Esophagus squamous epithelium (tissue), 5 donors: ENCODE data around the gene SUMO3. TPM values are rescaled to one million over a fixed set of nuclear protein-coding genes. Genes with fewer than 3 reads are reported as not detected.

Source experiments
- DNase-seq: peaks from one replicate; lab custom pipeline; 2025; lab: John Stamatoyannopoulos, UW
- H3K27ac ChIP-seq, 4 donors: fragments of 200-600 bp; sonication (generic); one replicate each; pipeline ENCODE4 v1.5.1; 2016 to 2019; ENCODE audit warnings: mild to moderate bottlenecking in 1 of 4
- H3K27me3 ChIP-seq, 4 donors: fragments of 200-600 bp; sonication (generic); 1 replicate in 3 of 4; 2 replicates in 1 of 4; pipeline versions ENCODE4 v1.5.1 to v1.6.0; 2017 to 2021; ENCODE audit warnings: antibody characterized with exemption in 1 of 4
- H3K36me3 ChIP-seq, 3 donors: fragments of 200-600 bp; sonication (generic); one replicate each; pipeline ENCODE4 v1.5.1; 2016 to 2019
- H3K4me1 ChIP-seq, 3 donors: fragments of 200-600 bp; sonication (generic); one replicate each; pipeline ENCODE4 v1.5.1; 2017 to 2019
- H3K4me3 ChIP-seq, 4 donors: fragments of 200-600 bp; sonication (generic); 1 replicate in 3 of 4; 2 replicates in 1 of 4; pipeline ENCODE4 v1.5.1; 2016 to 2019; ENCODE audit warnings: mild to moderate bottlenecking in 2 of 4, moderate library complexity in 1 of 4
- H3K9me3 ChIP-seq, 3 donors: fragments of 200-600 bp; sonication (generic); one replicate each; pipeline ENCODE4 v1.5.1; 2016 to 2019
- POLR2A ChIP-seq, 4 donors: fragments of 450-650 bp; IDR thresholded peaks; one replicate each; pipeline ENCODE4 v1.6.1; 2017; ENCODE audit warnings: antibody characterized with exemption in 4 of 4, mild to moderate bottlenecking in 4 of 4, moderate library complexity in 3 of 4
- WGBS, 2 donors: methylation state at CpG; one replicate each; pipeline ENCODE4 v1.1.5; 2018; 5-methylcytosine and 5-hydroxymethylcytosine counted together
- intact Hi-C: fragments of 100-400 bp; cut with DNase I; formaldehyde crosslinking; loops from one replicate; pipeline ENCODE4 v1.15.0; 2022
- total RNA-seq, 4 donors: library from RNA; depleted of rRNA; stranded (reverse); fragments of >200 nt; gene quantifications; one replicate each; pipeline ENCODE4 v1.1.0, GENCODE V29; 2016
- TF ChIP-seq, protein P1 (sequence below), 6 experiments: fragments of 450-650 bp in 4 of 6; fragments of 200-600 bp in 2 of 6; sonication (generic) in 2 of 6; IDR thresholded peaks; one replicate each; pipeline ENCODE4 v1.5.1; 2016 to 2019; ENCODE audit warnings: antibody characterized with exemption in 6 of 6, mild to moderate bottlenecking in 4 of 6, moderate library complexity in 4 of 6
- donor health status: DM: yes; HTN: yes; CAD: no.

SUMO3 gene
- total RNA-seq, 4 donors from 2014 or later = 22.9 to 55.0 (median 46.5) TPM

GRCh38 chr21:44844256-44844655 lies 26.4 kb upstream of the SUMO3 start:
- no peaks in the 10 kb centered on the region for H3K9me3 ChIP-seq
- H3K4me1 ChIP-seq = peaks cover 13 to 23% (median 17%) of the 10 kb centered on the region in 3 donors
- TF ChIP-seq, protein P1, sequence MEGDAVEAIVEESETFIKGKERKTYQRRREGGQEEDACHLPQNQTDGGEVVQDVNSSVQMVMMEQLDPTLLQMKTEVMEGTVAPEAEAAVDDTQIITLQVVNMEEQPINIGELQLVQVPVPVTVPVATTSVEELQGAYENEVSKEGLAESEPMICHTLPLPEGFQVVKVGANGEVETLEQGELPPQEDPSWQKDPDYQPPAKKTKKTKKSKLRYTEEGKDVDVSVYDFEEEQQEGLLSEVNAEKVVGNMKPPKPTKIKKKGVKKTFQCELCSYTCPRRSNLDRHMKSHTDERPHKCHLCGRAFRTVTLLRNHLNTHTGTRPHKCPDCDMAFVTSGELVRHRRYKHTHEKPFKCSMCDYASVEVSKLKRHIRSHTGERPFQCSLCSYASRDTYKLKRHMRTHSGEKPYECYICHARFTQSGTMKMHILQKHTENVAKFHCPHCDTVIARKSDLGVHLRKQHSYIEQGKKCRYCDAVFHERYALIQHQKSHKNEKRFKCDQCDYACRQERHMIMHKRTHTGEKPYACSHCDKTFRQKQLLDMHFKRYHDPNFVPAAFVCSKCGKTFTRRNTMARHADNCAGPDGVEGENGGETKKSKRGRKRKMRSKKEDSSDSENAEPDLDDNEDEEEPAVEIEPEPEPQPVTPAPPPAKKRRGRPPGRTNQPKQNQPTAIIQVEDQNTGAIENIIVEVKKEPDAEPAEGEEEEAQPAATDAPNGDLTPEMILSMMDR (IDR thresholded peaks at IDR 0.05) = no peak
- no peak for TF ChIP-seq POLR2A (IDR thresholded peaks at IDR 0.05)
- H3K27me3 ChIP-seq = peaks cover 0 to 57% (median 0%) of the 10 kb centered on the region in 4 donors
- WGBS, 2 donors = 74 to 80% methylated on average over 2 to 14 of the region's 16 CpGs
- no peak for DNase-seq
- intact Hi-C loops = no loop called here
- no peak overlapping the region for H3K4me3 ChIP-seq
- H3K27ac ChIP-seq = no peak overlapping the region
- peaks cover 2 to 10% (median 3%) of the 10 kb centered on the region in 3 donors for H3K36me3 ChIP-seq

- no peak for TF ChIP-seq POLR2A (IDR thresholded peaks at IDR 0.05)
- TF ChIP-seq, protein P1 (IDR thresholded peaks at IDR 0.05) = no peak
- no peak overlapping the region for H3K27ac ChIP-seq
- H3K27me3 ChIP-seq = peaks cover 0 to 57% (median 0%) of the 10 kb centered on the region in 4 donors
- 71 to 82% methylated on average over 15 of the region's 23 CpGs for WGBS, 2 donors
- H3K4me3 ChIP-seq = no peak overlapping the region
- no peaks in the 10 kb centered on the region for H3K36me3 ChIP-seq
- H3K4me1 ChIP-seq = peaks cover 13 to 27% (median 17%) of the 10 kb centered on the region in 3 donors
- H3K9me3 ChIP-seq = no peaks in the 10 kb centered on the region
- intact Hi-C loops = no loop called here
- DNase-seq = no peak
These were observed 25.0 kb upstream of the SUMO3 start for GRCh38 chr21:44842721-44843445.

DNA sequence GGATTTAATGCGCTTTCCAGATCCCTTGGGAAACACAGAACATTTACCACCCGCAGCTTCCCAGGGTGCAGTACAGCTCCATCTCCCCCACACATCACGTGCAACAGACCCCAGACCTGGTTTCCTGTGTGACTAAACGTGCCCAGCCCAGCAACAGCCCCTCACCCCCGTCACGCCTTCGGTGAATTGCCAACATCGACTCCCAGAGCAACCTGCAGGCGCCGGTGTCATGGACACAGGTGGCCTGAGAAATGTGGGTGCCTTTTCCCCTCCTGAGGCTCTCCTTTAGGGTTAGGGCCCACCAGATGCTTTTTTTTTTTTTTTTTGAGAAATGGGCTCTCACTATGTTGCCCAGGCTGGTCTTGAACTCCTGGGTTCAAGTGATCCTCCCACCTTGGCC lies 24.2 kb upstream of the SUMO3 start:
- WGBS, 2 donors = 71 to 79% methylated on average over 10 of the region's 10 CpGs
- peaks cover 0 to 61% (median 0%) of the 10 kb centered on the region in 4 donors for H3K27me3 ChIP-seq
- TF ChIP-seq, protein P1 (IDR thresholded peaks at IDR 0.05) = no peak
- TF ChIP-seq POLR2A (IDR thresholded peaks at IDR 0.05) = no peak
- H3K4me3 ChIP-seq = no peak overlapping the region
- H3K4me1 ChIP-seq = peaks cover 13 to 30% (median 17%) of the 10 kb centered on the region in 3 donors
- H3K36me3 ChIP-seq = no peaks in the 10 kb centered on the region
- intact Hi-C loops = no loop called here
- DNase-seq = no peak
- no peak overlapping the region for H3K27ac ChIP-seq
- no peaks in the 10 kb centered on the region for H3K9me3 ChIP-seq

- Histone ChIP-seq H3K4me3 (no peak overlapping the region), H3K4me1 (peaks cover 4 to 26% (median 10%) of the 10 kb centered on the region in 3 donors), H3K9me3 (no peaks in the 10 kb centered on the region), H3K27me3 (peaks cover 0 to 58% (median 0%) of the 10 kb centered on the region in 4 donors), H3K27ac (no peak overlapping the region), H3K36me3 (no peaks in the 10 kb centered on the region)
- no peak for TF ChIP-seq POLR2A (IDR thresholded peaks at IDR 0.05)
- TF ChIP-seq, protein P1 (IDR thresholded peaks at IDR 0.05) = no peak
- no peak for DNase-seq
- whole genome bisulfite sequencing, 2 donors = 78 to 100% methylated on average over 1 to 4 of the region's 11 CpGs
- intact Hi-C loops = no loop called here
These were observed 22.9 kb upstream of the SUMO3 start for GRCh38 chr21:44840771-44841170.

GRCh38 chr21:44838951-44839350 lies 21.1 kb upstream of the SUMO3 start:
- no peaks in the 10 kb centered on the region for H3K36me3 ChIP-seq
- no peak for DNase-seq
- H3K27ac ChIP-seq = no peak overlapping the region
- no peaks in the 10 kb centered on the region for H3K9me3 ChIP-seq
- peaks cover 0 to 19% (median 6%) of the 10 kb centered on the region in 3 donors for H3K4me1 ChIP-seq
- H3K27me3 ChIP-seq = peaks cover 0 to 44% (median 0%) of the 10 kb centered on the region in 4 donors
- intact Hi-C loops = no loop called here
- WGBS, 2 donors = 85 to 94% methylated on average over 2 to 7 of the region's 9 CpGs
- no peak for TF ChIP-seq POLR2A (IDR thresholded peaks at IDR 0.05)
- TF ChIP-seq, protein P1 (IDR thresholded peaks at IDR 0.05) = no peak
- H3K4me3 ChIP-seq = no peak overlapping the region
